SU-DHL-6 (cell line): ENCODE measurements around the gene NKD1.

ENCODE experiments used
- H2AFZ ChIP-seq: fragments of 200-600 bp; sonication (generic); 2 replicates; pipeline ENCODE4 v1.6.1; 2014; ENCODE audit warnings: low read depth, mild to moderate bottlenecking, moderate library complexity, mixed read lengths, antibody characterized with exemption, low read length; ENCODE audit not compliant: severe bottlenecking
- H3F3A ChIP-seq: fragments of 200-600 bp; shearing (Covaris generic); 2 replicates; pipeline ENCODE4 v1.6.0; 2016; ENCODE audit warnings: antibody characterized with exemption, mild to moderate bottlenecking; ENCODE audit not compliant: insufficient read depth
- H3K27ac ChIP-seq: fragments of 200-600 bp; sonication (generic); 2 replicates; pipeline ENCODE4 v1.5.1; 2016; ENCODE audit warnings: low read depth, mild to moderate bottlenecking, low read length, moderate library complexity, mixed read lengths
- H3K27me3 ChIP-seq: fragments of 200-600 bp; sonication (generic), shearing (Covaris generic); 2 replicates; pipeline ENCODE4 v1.6.0; 2014; ENCODE audit warnings: mild to moderate bottlenecking, low read length
- H3K36me3 ChIP-seq: fragments of 200-600 bp; sonication (generic); 2 replicates; pipeline ENCODE4 v1.6.1; 2014; ENCODE audit warnings: mild to moderate bottlenecking, low read length, mixed read lengths
- H3K4me2 ChIP-seq: fragments of 300-600, 200-600 bp; shearing (Covaris generic), sonication (generic); 2 replicates; pipeline ENCODE4 v1.6.0; 2014; ENCODE audit warnings: low read length, low read depth, mild to moderate bottlenecking; ENCODE audit not compliant: poor library complexity, severe bottlenecking
- H3K4me3 ChIP-seq: fragments of 200-600 bp; sonication (generic); 2 replicates; pipeline ENCODE4 v1.5.1; 2014; ENCODE audit warnings: antibody characterized with exemption, low read length, mild to moderate bottlenecking, mixed read lengths; ENCODE audit not compliant: insufficient read depth, poor library complexity, severe bottlenecking
- H3K79me2 ChIP-seq: fragments of 200-600 bp; sonication (generic); 2 replicates; pipeline ENCODE4 v1.6.1; 2014; ENCODE audit warnings: mild to moderate bottlenecking, low read length, moderate library complexity; ENCODE audit not compliant: insufficient read depth
- H3K9ac ChIP-seq: fragments of 200-600 bp; sonication (generic); 2 replicates; pipeline ENCODE4 v1.7.0; 2014; ENCODE audit warnings: mild to moderate bottlenecking, low read length
- H3K9me2 ChIP-seq: fragments of 200-600 bp; sonication (generic); replicated peaks from 2 replicates; pipeline ENCODE4 v1.6.1; 2014; ENCODE audit warnings: low read length; ENCODE audit not compliant: insufficient read depth
- H3K9me3 ChIP-seq: fragments of 200-600 bp; sonication (generic); 2 replicates; pipeline ENCODE4 v1.6.1; 2014; ENCODE audit warnings: low read length, mixed read lengths; ENCODE audit not compliant: insufficient read depth
- H4K20me1 ChIP-seq: fragments of 200-600 bp; sonication (generic); 2 replicates; pipeline ENCODE4 v1.6.1; 2014; ENCODE audit warnings: low read depth, mild to moderate bottlenecking, antibody characterized with exemption, low read length, moderate library complexity, mixed read lengths
- EZH2phosphoT487 ChIP-seq: fragments of 200-600 bp; sonication (generic), shearing (Covaris generic); conservative IDR thresholded peaks from 2 replicates; pipeline ENCODE4 v1.6.1; 2018; ENCODE audit warnings: mild to moderate bottlenecking, antibody characterized with exemption, low read length, moderate library complexity, mixed read lengths
- TF ChIP-seq, protein P1 (sequence below): fragments of 200-600 bp; sonication (generic); IDR thresholded peaks from one replicate; pipeline ENCODE4 v1.5.1; 2017; ENCODE audit warnings: antibody characterized with exemption, mild to moderate bottlenecking, low read length, moderate library complexity; ENCODE audit not compliant: insufficient read depth, poor library complexity, severe bottlenecking

NKD1 gene

DNA sequence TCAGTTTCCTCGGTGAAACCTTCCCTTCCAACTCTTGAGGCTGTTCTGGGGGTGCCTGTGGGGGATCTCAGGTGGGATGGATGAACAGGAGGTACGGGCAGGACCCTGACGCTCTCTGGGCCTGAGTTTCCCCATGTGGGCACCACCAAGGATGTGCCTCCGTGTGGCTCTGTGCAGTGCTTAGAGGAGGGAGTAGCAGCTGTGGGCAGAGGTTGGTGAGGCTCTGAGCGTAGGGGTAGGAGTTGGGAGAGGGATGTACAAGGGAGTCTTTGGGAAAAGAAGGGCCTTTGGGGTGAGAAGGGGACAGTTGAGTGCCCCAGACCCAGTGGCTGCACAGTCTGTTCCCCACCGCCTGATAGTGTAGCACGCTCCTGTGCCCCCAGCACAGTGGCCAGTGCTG is 73.8 kb downstream of the NKD1 start:
- H3K9me2 ChIP-seq = no peaks in the 10 kb centered on the region
- no peak overlapping the region for H2AFZ ChIP-seq
- H3K4me2 ChIP-seq = no peak overlapping the region
- no peaks in the 10 kb centered on the region for H3K36me3 ChIP-seq
- H3K79me2 ChIP-seq = no peaks in the 10 kb centered on the region
- TF ChIP-seq, protein P1, sequence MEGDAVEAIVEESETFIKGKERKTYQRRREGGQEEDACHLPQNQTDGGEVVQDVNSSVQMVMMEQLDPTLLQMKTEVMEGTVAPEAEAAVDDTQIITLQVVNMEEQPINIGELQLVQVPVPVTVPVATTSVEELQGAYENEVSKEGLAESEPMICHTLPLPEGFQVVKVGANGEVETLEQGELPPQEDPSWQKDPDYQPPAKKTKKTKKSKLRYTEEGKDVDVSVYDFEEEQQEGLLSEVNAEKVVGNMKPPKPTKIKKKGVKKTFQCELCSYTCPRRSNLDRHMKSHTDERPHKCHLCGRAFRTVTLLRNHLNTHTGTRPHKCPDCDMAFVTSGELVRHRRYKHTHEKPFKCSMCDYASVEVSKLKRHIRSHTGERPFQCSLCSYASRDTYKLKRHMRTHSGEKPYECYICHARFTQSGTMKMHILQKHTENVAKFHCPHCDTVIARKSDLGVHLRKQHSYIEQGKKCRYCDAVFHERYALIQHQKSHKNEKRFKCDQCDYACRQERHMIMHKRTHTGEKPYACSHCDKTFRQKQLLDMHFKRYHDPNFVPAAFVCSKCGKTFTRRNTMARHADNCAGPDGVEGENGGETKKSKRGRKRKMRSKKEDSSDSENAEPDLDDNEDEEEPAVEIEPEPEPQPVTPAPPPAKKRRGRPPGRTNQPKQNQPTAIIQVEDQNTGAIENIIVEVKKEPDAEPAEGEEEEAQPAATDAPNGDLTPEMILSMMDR = no peak
- no peak for TF ChIP-seq EZH2phosphoT487
- H3K27me3 ChIP-seq = no peaks in the 10 kb centered on the region
- H3K9me3 ChIP-seq = no peaks in the 10 kb centered on the region
- H3K4me3 ChIP-seq = no peak overlapping the region
- H3F3A ChIP-seq = no peaks in the 10 kb centered on the region
- no peak overlapping the region for H3K27ac ChIP-seq
- no peak overlapping the region for H3K9ac ChIP-seq
- H4K20me1 ChIP-seq = no peaks in the 10 kb centered on the region

GRCh38 chr16:50622643-50623369 is 74.6 kb downstream of the NKD1 start:
- no peaks in the 10 kb centered on the region for H4K20me1 ChIP-seq
- H3K36me3 ChIP-seq = no peaks in the 10 kb centered on the region

DNA sequence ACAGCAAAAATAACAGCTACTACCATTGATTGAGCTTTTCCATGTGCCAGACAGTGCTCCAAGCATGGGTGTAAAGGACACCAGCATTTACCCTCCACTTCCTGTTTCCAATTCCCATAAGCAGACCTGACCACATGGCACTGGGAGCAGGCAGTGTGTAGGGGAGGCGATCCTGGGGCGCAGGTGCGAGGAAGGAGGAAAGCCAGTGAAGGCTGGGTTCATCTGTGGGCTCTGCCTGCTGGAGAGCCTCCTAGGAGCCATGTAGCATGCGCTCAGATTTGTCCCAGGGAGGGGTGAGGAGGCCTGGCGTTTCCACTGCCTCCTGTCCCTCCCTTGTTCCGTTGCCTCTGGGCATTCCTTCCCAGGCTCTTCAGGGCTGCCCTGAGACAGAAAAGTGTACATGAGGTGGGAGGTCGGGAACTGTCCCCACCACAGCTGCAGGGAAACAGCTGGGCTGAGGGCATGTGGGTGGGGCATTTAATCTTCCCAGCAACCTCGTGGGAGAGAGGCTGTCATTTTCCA is 76.3 kb downstream of the NKD1 start:
- no peaks in the 10 kb centered on the region for H3K36me3 ChIP-seq
- H4K20me1 ChIP-seq = no peaks in the 10 kb centered on the region
- no peak overlapping the region for H3K4me2 ChIP-seq
- no peak overlapping the region for H2AFZ ChIP-seq
- no peak overlapping the region for H3K27ac ChIP-seq
- H3K9me2 ChIP-seq = no peaks in the 10 kb centered on the region
- no peak overlapping the region for H3K9ac ChIP-seq
- H3K4me3 ChIP-seq = no peak overlapping the region
- H3F3A ChIP-seq = no peaks in the 10 kb centered on the region
- TF ChIP-seq, protein P1 = no peak
- no peak for TF ChIP-seq EZH2phosphoT487
- H3K9me3 ChIP-seq = no peaks in the 10 kb centered on the region
- H3K27me3 ChIP-seq = no peaks in the 10 kb centered on the region
- no peaks in the 10 kb centered on the region for H3K79me2 ChIP-seq

More at GRCh38 chr16:50622643-50623369, 74.6 kb downstream of the NKD1 start:
- no peaks in the 10 kb centered on the region for H3K9me2 ChIP-seq
- no peak overlapping the region for H2AFZ ChIP-seq
- TF ChIP-seq, protein P1 = no peak
- no peak for TF ChIP-seq EZH2phosphoT487
- H3K9ac ChIP-seq = no peak overlapping the region
- no peak overlapping the region for H3K4me2 ChIP-seq
- H3K79me2 ChIP-seq = no peaks in the 10 kb centered on the region
- H3K27ac ChIP-seq = no peak overlapping the region
- no peak overlapping the region for H3K4me3 ChIP-seq
- no peaks in the 10 kb centered on the region for H3K9me3 ChIP-seq
- no peaks in the 10 kb centered on the region for H3K27me3 ChIP-seq
- H3F3A ChIP-seq = no peaks in the 10 kb centered on the region
